NT2/D1 (cell line): Measurements from ENCODE around the gene CAMTA1.

Source experiments
- DNase-seq: peaks from one replicate; pipeline ENCODE4 v3.0.0-alpha.2; 2011; ENCODE audit warnings: low read depth, low spot score
- H3K27me3 ChIP-seq: 2 replicates; pipeline ENCODE4 v1.6.0; 2011; ENCODE audit warnings: mild to moderate bottlenecking; ENCODE audit not compliant: insufficient read length, insufficient read depth
- H3K36me3 ChIP-seq: 2 replicates; pipeline ENCODE4 v1.6.1; 2011; ENCODE audit warnings: mild to moderate bottlenecking, low read length, mixed read lengths; ENCODE audit not compliant: insufficient read depth, insufficient read length
- H3K4me1 ChIP-seq: 2 replicates; pipeline ENCODE4 v1.5.1; 2011; ENCODE audit not compliant: insufficient read depth, insufficient read length
- H3K4me3 ChIP-seq: 2 replicates; pipeline ENCODE4 v1.5.1; 2011; ENCODE audit warnings: low read depth; ENCODE audit not compliant: insufficient read length
- H3K9ac ChIP-seq: 2 replicates; pipeline ENCODE4 v1.6.0; 2011; ENCODE audit warnings: low read depth; ENCODE audit not compliant: insufficient read length
- H3K9me3 ChIP-seq: 2 replicates; pipeline ENCODE4 v1.5.1; 2011; ENCODE audit warnings: mild to moderate bottlenecking, low read length; ENCODE audit not compliant: insufficient read depth
- SUZ12 ChIP-seq: IDR thresholded peaks from 2 replicates; pipeline ENCODE4 v1.6.1; 2011; ENCODE audit not compliant: insufficient read length, insufficient read depth; ENCODE audit errors: extremely low read depth
- YY1 ChIP-seq: IDR thresholded peaks from 2 replicates; pipeline ENCODE4 v1.6.1; 2011; ENCODE audit not compliant: insufficient read length, insufficient read depth
- ZNF274 ChIP-seq: IDR thresholded peaks from 2 replicates; pipeline ENCODE4 v1.6.1; 2011; ENCODE audit warnings: mild to moderate bottlenecking, low read depth, low read length

CAMTA1 gene

DNA sequence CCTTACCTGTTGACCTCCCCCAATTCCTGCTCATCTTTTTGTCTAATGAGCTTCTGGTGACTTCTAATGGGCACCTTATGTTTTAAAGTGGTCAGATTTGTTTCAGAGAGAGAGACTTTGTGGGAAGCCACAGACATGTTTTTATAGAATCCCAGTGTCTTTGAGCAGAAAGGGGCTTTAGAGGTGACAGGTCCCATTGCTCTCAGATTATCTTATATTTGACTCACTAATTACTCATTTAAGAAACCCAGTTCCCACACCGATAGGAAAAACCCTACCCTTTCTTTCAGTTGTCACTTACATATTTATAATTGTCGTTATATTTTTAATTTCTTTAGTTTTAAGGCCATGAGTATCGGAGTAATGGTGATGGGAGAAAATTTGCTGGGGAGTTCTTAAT, 215.5 kb downstream of the CAMTA1 start:
- H3K36me3 ChIP-seq, result no peaks in the 10 kb centered on the region
- no peak for DNase-seq
- TF ChIP-seq YY1 (no peak), SUZ12 (no peak), ZNF274 (no peak)
- H3K9ac ChIP-seq, result no peak overlapping the region
- H3K4me1 ChIP-seq, result peaks cover under 1% of the 10 kb centered on the region
- no peak overlapping the region for H3K4me3 ChIP-seq
- no peaks in the 10 kb centered on the region for H3K9me3 ChIP-seq
- no peaks in the 10 kb centered on the region for H3K27me3 ChIP-seq

- H3K9ac ChIP-seq, result no peak overlapping the region
- DNase-seq, result no peak
- no peaks in the 10 kb centered on the region for H3K9me3 ChIP-seq
- H3K4me3 ChIP-seq, result no peak overlapping the region
- H3K36me3 ChIP-seq, result no peaks in the 10 kb centered on the region
- no peaks in the 10 kb centered on the region for H3K4me1 ChIP-seq
- no peaks in the 10 kb centered on the region for H3K27me3 ChIP-seq
- no peak for TF ChIP-seq SUZ12
- no peak for TF ChIP-seq ZNF274
- TF ChIP-seq YY1, result no peak
Observed at GRCh38 chr1:7002728-7003127, 217.5 kb downstream of the CAMTA1 start.

DNA sequence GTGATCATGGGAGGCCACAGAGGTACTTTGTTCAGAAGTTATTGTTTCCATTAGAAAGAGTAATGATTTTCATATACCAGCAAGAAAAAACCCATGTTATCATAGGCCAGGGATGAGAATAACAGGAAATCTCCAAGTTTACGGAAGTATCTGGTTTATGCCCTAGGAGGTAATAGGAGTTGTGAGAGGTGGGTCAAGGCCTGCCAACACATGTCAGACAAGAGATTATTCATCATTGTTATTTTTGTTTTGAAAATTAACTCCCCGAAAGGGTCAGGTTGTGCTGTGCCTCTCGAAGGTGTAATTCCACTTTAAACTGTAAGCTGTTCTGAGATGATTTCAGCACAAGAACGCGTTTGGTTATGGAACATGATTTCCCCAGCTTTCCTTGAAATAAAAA, 218.4 kb downstream of the CAMTA1 start:
- no peaks in the 10 kb centered on the region for H3K9me3 ChIP-seq
- no peak for DNase-seq
- TF ChIP-seq SUZ12 (no peak), ZNF274 (no peak), YY1 (no peak)
- H3K4me1 ChIP-seq, result no peaks in the 10 kb centered on the region
- H3K4me3 ChIP-seq, result no peak overlapping the region
- H3K36me3 ChIP-seq, result no peaks in the 10 kb centered on the region
- H3K9ac ChIP-seq, result no peak overlapping the region
- no peaks in the 10 kb centered on the region for H3K27me3 ChIP-seq

- H3K36me3 ChIP-seq, result no peaks in the 10 kb centered on the region
- H3K4me1 ChIP-seq, result no peaks in the 10 kb centered on the region
- no peak overlapping the region for H3K9ac ChIP-seq
- H3K9me3 ChIP-seq, result no peaks in the 10 kb centered on the region
- TF ChIP-seq YY1 (no peak), SUZ12 (no peak), ZNF274 (no peak)
- H3K27me3 ChIP-seq, result no peaks in the 10 kb centered on the region
- no peak overlapping the region for H3K4me3 ChIP-seq
- DNase-seq, result no peak
Observed at GRCh38 chr1:7004181-7004580, 218.9 kb downstream of the CAMTA1 start.

DNA sequence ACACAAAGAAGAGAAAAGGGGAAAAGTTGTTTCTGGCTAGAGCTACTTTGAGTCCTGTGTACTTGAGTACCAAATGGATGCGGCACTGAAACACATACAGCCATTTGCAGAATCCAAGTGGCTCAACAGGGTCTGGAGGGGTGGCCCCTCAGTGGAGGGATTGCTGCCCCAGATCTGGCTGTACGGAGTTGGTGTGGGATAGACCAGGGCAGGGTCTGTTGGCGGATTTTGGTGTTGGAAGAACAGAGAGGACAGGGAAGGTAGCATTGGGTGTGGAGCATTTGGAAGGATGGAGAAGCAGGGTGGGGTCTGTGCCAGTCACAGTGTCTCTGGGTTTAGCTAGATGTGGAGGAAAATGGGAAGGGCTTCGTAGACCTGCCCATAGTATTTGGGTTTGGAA, 220.5 kb downstream of the CAMTA1 start:
- Histone ChIP-seq H3K4me3 (no peak overlapping the region), H3K27me3 (no peaks in the 10 kb centered on the region), H3K36me3 (no peaks in the 10 kb centered on the region), H3K9me3 (no peaks in the 10 kb centered on the region), H3K9ac (no peak overlapping the region), H3K4me1 (no peaks in the 10 kb centered on the region)
- DNase-seq, result no peak
- no peak for TF ChIP-seq YY1
- TF ChIP-seq ZNF274, result no peak
- TF ChIP-seq SUZ12, result no peak

DNA sequence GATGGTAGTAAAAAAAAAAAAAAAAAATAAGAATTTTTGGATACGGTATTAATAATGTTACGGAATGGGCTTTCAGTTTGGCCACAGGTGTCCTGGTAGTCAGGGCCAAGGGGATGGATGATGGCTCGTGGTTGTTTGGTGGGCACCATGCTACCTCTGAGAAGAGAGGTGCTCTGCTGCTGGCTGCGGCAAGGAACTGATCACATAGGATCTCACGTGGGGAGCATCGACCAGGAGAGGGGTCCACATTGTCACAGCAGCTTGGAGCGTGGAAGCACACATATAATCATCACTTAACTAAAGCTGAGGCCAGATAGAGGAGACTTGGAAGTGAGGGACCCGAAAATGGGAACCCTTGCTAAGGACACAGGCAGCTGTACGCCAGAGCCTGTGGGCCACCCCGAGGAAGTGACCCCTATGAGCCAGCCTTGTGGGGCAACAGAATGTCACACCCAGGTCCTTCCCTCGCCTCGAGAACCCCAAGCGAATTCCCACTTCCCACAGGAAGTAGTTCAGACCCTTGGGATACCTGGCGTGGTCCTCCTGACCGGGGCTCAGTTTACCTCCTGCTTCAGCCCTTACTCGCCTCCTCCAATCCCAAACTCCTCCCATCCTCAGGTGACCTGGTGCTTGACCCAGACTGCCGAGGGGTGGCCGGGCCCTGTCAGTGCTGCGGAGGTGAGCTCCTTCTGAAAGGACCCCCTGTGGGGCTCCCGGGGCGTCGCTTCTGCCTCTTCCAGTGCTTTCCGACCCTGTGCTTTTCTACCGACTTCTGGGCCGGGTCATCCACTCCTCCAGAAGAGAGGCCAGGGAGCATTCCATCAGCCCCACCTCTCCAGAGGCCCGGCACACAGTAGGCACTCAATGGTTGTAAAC, 222.0 kb downstream of the CAMTA1 start:
- DNase-seq, result no peak
- Histone ChIP-seq H3K9ac (no peak overlapping the region), H3K27me3 (no peaks in the 10 kb centered on the region), H3K9me3 (no peaks in the 10 kb centered on the region), H3K4me3 (no peak overlapping the region), H3K4me1 (no peaks in the 10 kb centered on the region), H3K36me3 (no peaks in the 10 kb centered on the region)
- no peak for TF ChIP-seq ZNF274
- TF ChIP-seq SUZ12, result no peak

- H3K27me3 ChIP-seq, result no peaks in the 10 kb centered on the region
- TF ChIP-seq ZNF274 (no peak), YY1 (no peak), SUZ12 (no peak)
- H3K4me1 ChIP-seq, result no peaks in the 10 kb centered on the region
- DNase-seq, result no peak
- no peaks in the 10 kb centered on the region for H3K9me3 ChIP-seq
- no peak overlapping the region for H3K4me3 ChIP-seq
- no peaks in the 10 kb centered on the region for H3K36me3 ChIP-seq
- no peak overlapping the region for H3K9ac ChIP-seq
Observed at GRCh38 chr1:7007902-7008301, 222.6 kb downstream of the CAMTA1 start.
